ENCODE data around the gene NSUN7.

GRCh38 chr4:40720916-40721315 lies 28.8 kb upstream of the NSUN7 start:
- TF ChIP-seq, protein P1, sequence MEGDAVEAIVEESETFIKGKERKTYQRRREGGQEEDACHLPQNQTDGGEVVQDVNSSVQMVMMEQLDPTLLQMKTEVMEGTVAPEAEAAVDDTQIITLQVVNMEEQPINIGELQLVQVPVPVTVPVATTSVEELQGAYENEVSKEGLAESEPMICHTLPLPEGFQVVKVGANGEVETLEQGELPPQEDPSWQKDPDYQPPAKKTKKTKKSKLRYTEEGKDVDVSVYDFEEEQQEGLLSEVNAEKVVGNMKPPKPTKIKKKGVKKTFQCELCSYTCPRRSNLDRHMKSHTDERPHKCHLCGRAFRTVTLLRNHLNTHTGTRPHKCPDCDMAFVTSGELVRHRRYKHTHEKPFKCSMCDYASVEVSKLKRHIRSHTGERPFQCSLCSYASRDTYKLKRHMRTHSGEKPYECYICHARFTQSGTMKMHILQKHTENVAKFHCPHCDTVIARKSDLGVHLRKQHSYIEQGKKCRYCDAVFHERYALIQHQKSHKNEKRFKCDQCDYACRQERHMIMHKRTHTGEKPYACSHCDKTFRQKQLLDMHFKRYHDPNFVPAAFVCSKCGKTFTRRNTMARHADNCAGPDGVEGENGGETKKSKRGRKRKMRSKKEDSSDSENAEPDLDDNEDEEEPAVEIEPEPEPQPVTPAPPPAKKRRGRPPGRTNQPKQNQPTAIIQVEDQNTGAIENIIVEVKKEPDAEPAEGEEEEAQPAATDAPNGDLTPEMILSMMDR (IDR thresholded peaks at IDR 0.05) = no peak
- no peak for TF ChIP-seq POLR2A (IDR thresholded peaks at IDR 0.05)

Measured in testis (tissue), 2 donors.